HG03354 (cell line): ENCODE results near the gene SLC17A8.
"Not testable (repeated sequence)": the region's sequence is repeated elsewhere in the genome, so short reads cannot be mapped to it uniquely, and the experiment has no call there.

ENCODE experiments used
- ATAC-seq: cut with Tn5 transposase; IDR thresholded peaks from one replicate; pipeline ENCODE4 v1.9.1; 2021; ENCODE audit warnings: mild to moderate bottlenecking; ENCODE audit not compliant: unreplicated experiment, poor library complexity, severe bottlenecking

SLC17A8 gene

DNA sequence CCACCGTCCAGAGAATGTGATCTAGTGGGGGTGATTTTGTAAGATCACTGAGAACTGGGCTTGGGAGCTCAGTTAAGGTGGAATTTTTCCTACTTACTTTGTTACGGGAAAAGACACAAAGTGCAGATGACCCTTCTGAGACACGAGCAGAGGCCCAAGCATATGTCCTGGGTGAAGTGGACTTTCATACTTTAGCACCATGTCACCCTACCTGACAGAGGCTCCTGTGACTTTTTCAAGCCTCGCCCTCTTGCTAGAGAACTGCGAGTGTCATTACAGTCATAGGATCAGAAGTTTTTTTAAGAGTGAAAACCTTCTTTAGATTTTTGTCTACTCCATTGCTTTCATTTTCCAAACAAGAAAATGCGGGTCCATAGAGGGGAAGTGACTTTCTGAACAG lies 56.1 kb downstream of the SLC17A8 start:
- ATAC-seq: no peak

DNA sequence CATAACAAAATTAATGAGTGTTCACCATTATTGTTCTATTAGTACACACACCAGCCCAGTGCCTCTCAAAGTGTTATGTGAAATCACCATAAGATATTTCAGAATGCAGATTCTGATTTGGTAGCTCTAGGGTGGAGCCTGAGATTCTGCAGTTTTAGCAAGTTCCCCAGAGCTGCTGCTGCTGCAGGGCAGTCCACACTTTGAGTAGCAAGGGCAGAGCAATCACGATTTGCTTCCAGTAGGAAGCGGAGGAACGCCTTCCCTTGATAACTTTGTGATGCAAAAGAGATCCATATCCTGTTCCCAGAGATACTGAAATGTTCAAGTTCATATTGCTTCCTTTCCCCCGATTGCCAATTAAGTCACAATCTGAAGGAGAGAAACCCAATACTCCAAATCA lies 57.9 kb downstream of the SLC17A8 start:
- ATAC-seq: no peak

GRCh38 chr12:100422646-100423045 lies 65.8 kb downstream of the SLC17A8 start:
- ATAC-seq: no peak

DNA sequence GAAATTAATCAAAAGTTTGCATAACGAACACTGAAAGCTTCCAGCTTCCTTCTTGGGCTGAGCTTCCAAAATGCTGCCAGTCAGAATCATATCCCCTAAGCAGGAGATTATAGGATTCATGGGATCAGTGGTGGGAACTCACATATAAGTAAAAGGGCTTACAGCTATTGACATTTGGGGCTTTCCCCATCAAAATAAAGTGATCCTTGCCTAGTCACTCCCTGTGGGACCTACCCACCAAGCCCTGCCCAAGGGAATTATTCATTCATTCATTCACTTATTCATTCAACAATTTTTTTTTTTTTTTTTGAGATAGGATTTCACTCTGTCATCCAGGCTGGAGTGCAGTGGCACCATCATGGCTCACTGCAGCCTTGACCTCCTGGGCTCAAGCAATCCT lies 69.3 kb downstream of the SLC17A8 start:
- ATAC-seq: no peak

DNA sequence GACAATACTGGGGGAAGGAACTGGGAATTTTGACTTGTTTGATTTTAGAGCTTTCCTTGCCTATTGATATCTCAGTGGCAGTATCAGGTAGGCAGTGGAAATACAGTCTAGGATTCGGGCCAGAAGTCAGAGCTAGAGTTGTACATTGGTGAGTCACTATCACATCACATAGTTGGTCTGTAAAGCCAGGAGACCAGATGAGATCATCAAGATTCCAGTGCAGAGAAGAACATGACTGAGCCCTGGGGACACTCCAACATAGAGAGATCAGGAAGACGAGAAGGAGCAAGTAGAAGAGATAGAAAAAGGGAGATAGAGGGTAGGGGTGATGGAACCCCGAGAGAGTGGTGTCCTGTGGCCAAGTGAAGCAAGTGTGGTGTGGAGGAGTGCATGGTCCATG lies 70.2 kb downstream of the SLC17A8 start:
- no peak for ATAC-seq

DNA sequence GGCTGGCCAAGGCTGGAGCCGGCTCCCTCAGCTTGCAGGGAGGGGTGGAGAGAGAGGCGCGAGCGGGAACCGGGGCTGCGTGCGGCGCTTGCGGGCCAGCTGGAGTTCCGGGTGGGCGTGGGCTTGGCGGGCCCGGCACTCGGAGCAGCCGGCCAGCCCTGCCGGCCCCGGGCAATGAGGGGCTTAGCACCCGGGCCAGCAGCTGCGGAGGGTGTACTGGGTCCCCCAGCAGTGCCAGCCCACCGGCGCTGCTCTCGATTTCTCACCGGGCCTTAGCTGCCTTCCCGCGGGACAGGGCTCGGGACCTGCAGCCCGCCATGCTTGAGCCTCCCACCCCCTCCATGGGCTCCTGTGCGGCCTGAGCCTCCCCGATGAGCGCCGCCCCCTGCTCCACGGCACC lies 73.4 kb downstream of the SLC17A8 start:
- not testable (repeated sequence) for ATAC-seq

GRCh38 chr12:100433701-100434100 lies 76.8 kb downstream of the SLC17A8 start:
- no peak for ATAC-seq

- ATAC-seq: no peak
Observed at GRCh38 chr12:100434177-100434576, 77.3 kb downstream of the SLC17A8 start.

DNA sequence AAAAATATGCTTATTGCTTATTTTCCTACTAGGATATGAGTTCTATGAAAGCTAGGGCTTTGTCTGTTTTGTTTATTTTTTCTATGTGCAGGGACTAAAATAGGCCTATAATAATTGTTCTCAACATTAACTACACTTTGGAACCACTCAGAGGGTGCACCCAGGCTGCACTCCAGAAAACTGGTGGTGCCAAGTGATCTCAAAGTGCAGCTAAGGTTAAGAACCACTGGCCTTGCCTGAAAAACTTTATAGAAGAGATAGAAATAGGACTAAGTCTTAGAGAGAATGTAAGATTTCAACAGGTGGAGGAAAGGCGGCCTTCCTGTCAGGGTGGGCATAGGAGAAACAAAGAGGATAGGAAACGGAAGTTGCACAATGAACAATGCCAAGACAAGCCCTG lies 79.1 kb downstream of the SLC17A8 start:
- no peak for ATAC-seq

- no peak for ATAC-seq
Observed at GRCh38 chr12:100437038-100437841, 80.4 kb downstream of the SLC17A8 start.

- ATAC-seq: no peak
Observed at GRCh38 chr12:100439797-100440196, 82.9 kb downstream of the SLC17A8 start.

DNA sequence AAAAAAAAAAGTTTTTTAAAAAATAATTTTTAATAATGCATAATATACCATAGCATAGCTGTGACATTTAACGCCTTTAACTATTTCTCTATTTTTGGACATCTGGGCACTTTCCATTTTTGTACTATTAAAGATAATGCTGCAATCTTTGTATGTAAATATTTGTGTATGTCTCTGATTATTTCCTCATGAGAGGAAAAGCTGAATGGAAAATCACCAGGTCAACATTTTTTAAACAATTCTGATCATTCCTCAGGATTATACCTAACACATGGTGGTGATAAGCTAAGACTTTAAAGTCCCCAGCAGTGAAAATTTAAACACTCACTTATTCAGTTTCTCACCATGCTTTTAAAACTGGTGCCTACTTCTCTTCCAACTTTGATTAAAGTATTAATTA lies 85.5 kb downstream of the SLC17A8 start:
- ATAC-seq: no peak

GRCh38 chr12:100443434-100443833 lies 86.6 kb downstream of the SLC17A8 start:
- no peak for ATAC-seq

DNA sequence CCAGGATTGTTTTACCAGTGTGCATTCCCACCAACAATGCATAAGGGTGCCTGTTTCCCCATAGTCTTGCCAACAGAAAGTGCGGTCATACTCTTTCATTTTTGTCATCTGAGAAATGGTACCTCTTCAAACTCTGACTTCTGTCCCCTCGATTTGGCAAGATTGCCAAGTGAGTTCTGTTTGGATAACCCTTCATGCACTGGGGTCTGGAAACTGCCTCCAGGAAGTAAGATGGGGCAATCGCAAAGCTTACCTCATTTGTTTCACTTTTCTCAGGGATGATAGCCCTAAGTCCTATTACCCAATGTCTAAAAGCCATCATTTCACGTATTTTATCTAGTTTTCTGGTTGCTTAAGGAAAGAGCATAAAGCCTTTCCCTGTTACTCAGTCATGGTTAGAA lies 88.2 kb downstream of the SLC17A8 start:
- no peak for ATAC-seq

DNA sequence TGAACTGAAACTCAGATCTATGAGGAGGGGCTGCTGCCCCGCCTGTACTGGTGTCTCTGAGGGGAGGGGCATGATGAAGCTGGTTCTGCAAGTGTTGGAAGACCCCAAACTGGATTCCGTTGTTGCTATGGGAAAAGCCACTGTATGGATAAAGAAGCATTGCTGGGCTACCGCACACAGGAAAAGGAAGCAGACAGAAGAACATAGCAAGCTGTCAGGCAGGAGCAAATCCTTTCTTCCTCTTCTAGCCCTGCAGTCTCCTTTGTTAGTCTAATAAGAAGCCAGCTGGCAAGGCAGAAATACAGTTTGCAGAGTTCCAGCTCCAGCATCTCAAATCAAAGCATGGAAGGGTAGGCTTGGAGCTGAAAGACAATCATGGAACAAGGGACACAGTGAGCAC lies 90.5 kb downstream of the SLC17A8 start:
- no peak for ATAC-seq

- ATAC-seq: no peak
Observed at GRCh38 chr12:100448656-100449055, 91.8 kb downstream of the SLC17A8 start.

DNA sequence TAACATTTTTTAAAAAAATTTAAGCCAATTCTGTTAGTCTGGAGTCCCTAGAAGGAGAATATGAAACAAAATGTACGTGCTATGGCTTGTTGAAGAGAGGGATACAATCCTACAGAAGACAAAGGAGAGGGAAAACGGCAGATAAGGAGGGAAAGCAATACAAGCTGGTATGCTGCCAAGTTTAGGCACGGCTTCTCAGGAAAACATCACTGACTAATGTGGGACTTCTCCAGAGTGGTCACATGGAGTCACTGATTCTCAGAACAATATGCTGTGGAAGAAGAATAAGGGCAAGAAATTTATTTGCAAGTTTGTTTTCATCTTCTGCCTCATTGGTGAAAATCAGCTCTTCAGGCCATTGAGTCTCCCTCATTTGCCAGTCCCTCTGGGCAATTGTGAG lies 93.9 kb downstream of the SLC17A8 start:
- ATAC-seq: no peak

DNA sequence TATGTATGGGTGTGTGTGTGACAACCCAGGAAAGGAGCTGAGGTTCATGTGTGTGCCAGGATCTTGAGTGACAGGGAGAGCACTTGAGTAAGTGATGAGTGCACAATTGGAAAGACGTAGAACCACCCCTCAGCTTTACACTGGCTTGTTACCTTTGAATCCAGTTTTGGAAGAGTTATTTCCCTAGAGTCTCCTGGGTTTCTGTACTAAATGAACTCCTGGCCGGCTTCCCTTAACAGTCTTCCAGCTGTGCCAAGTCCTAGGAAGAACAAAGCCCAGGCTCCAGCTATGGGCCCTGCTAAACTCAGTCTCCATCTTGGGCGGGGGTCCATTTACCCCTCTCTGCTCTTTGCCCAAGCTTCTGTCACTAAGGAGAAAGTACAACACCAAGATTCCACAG lies 97.1 kb downstream of the SLC17A8 start:
- ATAC-seq: no peak

DNA sequence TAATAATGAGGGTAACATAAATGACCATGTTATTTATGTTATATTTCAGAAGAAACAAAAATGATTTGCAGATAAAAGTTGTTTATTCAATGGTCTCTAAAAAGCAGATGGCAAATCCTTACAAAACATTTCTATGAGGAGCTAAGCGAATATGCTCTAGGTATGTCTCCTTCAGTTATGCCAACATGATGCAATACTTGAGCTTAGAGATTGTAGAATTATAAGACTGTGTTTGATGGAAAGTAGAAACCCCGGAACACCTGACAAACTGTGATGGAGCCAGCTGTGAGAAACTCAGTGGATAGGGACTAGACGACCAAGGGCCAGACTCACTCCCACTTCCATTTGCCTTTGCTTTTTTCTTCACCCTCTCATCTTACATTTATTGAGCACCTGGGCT lies 99.0 kb downstream of the SLC17A8 start:
- ATAC-seq: no peak

DNA sequence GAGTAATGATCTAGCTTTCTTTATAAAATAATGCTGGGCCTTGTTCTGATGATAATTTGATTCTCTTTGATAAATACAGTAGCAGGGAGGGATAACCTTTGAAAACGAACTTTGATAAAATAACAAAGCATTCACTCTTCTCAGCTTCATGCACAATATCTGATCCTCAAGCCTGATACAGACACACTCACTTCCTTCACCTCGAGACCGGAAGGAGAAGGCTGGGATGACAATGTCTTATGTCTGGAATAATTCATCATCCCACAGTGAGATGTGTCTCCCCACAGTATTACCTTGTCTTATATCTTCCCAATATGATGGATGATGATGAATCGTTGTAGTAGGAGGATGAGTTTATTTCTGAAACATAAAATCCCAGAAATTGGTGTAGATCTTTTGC lies 101.3 kb downstream of the SLC17A8 start:
- no peak for ATAC-seq

GRCh38 chr12:100460702-100461101 lies 103.8 kb downstream of the SLC17A8 start:
- no peak for ATAC-seq
